SK-N-SH treated with all-trans-retinoic acid at 6 μM for 48 hours (cell line): ENCODE results near the gene CADM1.

ENCODE experiments used
- ARNTL ChIP-seq: fragments of 450-650 bp; formaldehyde crosslinking; IDR thresholded peaks from 2 replicates; pipeline ENCODE4 v1.5.0; 2020; ENCODE audit warnings: low read depth, mild to moderate bottlenecking, moderate library complexity, borderline replicate concordance
- CSDC2 ChIP-seq: fragments of 250-450 bp; sonication (Bioruptor Pico); IDR thresholded peaks from 2 replicates; pipeline ENCODE4 v1.5.0; 2020; ENCODE audit warnings: mild to moderate bottlenecking, moderate library complexity
- ESRRG ChIP-seq: fragments of 250-450 bp; sonication (Bioruptor Pico); IDR thresholded peaks from 2 replicates; pipeline ENCODE4 v1.6.1; 2021; ENCODE audit warnings: mild to moderate bottlenecking
- GLIS3 ChIP-seq: fragments of 250-450 bp; sonication (Bioruptor Pico); IDR thresholded peaks from 2 replicates; pipeline ENCODE4 v1.5.0; 2020; ENCODE audit warnings: mild to moderate bottlenecking, moderate library complexity
- OSR1 ChIP-seq: fragments of 250-450 bp; sonication (Bioruptor Pico); IDR thresholded peaks from 2 replicates; pipeline ENCODE4 v1.8.0; 2022; ENCODE audit warnings: moderate library complexity, mild to moderate bottlenecking, inconsistent platforms
- PATZ1 ChIP-seq: fragments of 250-450 bp; sonication (Bioruptor Pico); IDR thresholded peaks from 2 replicates; pipeline ENCODE4 v1.8.0; 2020; ENCODE audit warnings: mild to moderate bottlenecking, moderate library complexity, borderline replicate concordance
- PPARA ChIP-seq: fragments of 250-450 bp; sonication (Bioruptor Pico); IDR thresholded peaks from 2 replicates; pipeline ENCODE4 v1.5.0; 2020; ENCODE audit warnings: mild to moderate bottlenecking, borderline replicate concordance
- RARB ChIP-seq: fragments of 250-450 bp; sonication (Bioruptor Pico); IDR thresholded peaks from 2 replicates; pipeline ENCODE4 v1.8.0; 2021; ENCODE audit warnings: mild to moderate bottlenecking, moderate library complexity
- SNAI2 ChIP-seq: fragments of 250-450 bp; sonication (Bioruptor Pico); IDR thresholded peaks from 2 replicates; pipeline ENCODE4 v1.5.0; 2020; ENCODE audit warnings: mild to moderate bottlenecking, moderate library complexity
- ZC3H10 ChIP-seq: fragments of 250-450 bp; sonication (Bioruptor Pico); IDR thresholded peaks from 2 replicates; pipeline ENCODE4 v1.5.1; 2021; ENCODE audit warnings: mild to moderate bottlenecking, moderate library complexity
- ZFP3 ChIP-seq: fragments of 250-450 bp; sonication (Bioruptor Pico); IDR thresholded peaks from 2 replicates; pipeline ENCODE4 v1.5.0; 2020; ENCODE audit warnings: mild to moderate bottlenecking, moderate library complexity
- ZFP30 ChIP-seq: fragments of 450-650 bp; formaldehyde crosslinking; IDR thresholded peaks from 2 replicates; pipeline ENCODE4 v1.5.0; 2022; ENCODE audit warnings: mild to moderate bottlenecking, moderate library complexity
- ZNF70 ChIP-seq: fragments of 450-650 bp; formaldehyde crosslinking; IDR thresholded peaks from 2 replicates; pipeline ENCODE4 v1.5.0; 2020; ENCODE audit warnings: mild to moderate bottlenecking, moderate library complexity
- TF ChIP-seq, protein P1 (sequence below): fragments of 250-450 bp; sonication (Bioruptor Pico); IDR thresholded peaks from 2 replicates; pipeline ENCODE4 v1.5.1; 2020; ENCODE audit warnings: low read depth, mild to moderate bottlenecking, moderate library complexity

GRCh38 chr11:115326526-115326925 is 177.7 kb downstream of the CADM1 start:
- TF ChIP-seq SNAI2 (CRISPR knock-in tag) (no peak), CSDC2 (no peak), PPARA (CRISPR knock-in tag) (no peak), PATZ1 (CRISPR knock-in tag) (no peak), OSR1 (CRISPR knock-in tag) (no peak), ZFP30 (no peak), ESRRG (CRISPR knock-in tag) (no peak), ARNTL (CRISPR knock-in tag) (no peak), GLIS3 (CRISPR knock-in tag) (no peak), ZNF70 (CRISPR knock-in tag) (no peak), ZFP3 (no peak), ZC3H10 (CRISPR knock-in tag) (no peak), RARB (CRISPR knock-in tag) (no peak)
- TF ChIP-seq, protein P1, sequence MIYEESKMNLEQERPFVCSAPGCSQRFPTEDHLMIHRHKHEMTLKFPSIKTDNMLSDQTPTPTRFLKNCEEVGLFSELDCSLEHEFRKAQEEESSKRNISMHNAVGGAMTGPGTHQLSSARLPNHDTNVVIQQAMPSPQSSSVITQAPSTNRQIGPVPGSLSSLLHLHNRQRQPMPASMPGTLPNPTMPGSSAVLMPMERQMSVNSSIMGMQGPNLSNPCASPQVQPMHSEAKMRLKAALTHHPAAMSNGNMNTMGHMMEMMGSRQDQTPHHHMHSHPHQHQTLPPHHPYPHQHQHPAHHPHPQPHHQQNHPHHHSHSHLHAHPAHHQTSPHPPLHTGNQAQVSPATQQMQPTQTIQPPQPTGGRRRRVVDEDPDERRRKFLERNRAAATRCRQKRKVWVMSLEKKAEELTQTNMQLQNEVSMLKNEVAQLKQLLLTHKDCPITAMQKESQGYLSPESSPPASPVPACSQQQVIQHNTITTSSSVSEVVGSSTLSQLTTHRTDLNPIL, result no peak
